IMR-90 (cell line): ENCODE results near the gene ADM. TPM values are rescaled to one million over a fixed set of nuclear protein-coding genes. Genes with fewer than 3 reads are reported as not detected.

ENCODE experiments used
- ATAC-seq: fragments of 200-7000 bp; cut with Tn5 transposase; 2 replicates; pipeline ENCODE4 v1.9.1; 2020; ENCODE audit warnings: low read depth, mild to moderate bottlenecking, moderate library complexity
- BruUV-seq: library from RNA; stranded (reverse); fragments of 400-500 nt; replicated peaks from 2 replicates; lab custom pipeline; 2021; lab: Mats Ljungman, UMichigan
- CTCF ChIA-PET: fragments of 300-600 bp; formaldehyde crosslinking; extraction: SDS; loops from one replicate; lab custom pipeline; 2021; ENCODE audit warnings: antibody characterized with exemption; lab: Yijun Ruan, JAX
- POLR2A ChIA-PET: fragments of 300-600 bp; sonication (Branson Sonifier 250); formaldehyde crosslinking; loops from one replicate; lab custom pipeline; 2022; ENCODE audit warnings: antibody characterized with exemption; ENCODE audit not compliant: unreplicated experiment; lab: Charles Lee
- DNase-seq: peaks from one replicate; pipeline ENCODE4 v3.0.0; 2013
- H2AFZ ChIP-seq: replicated peaks from 2 replicates; pipeline ENCODE3; 2013; ENCODE audit warnings: low read length, mild to moderate bottlenecking; ENCODE audit not compliant: poor library complexity
- H2AK5ac ChIP-seq: 2 replicates; pipeline ENCODE4 v1.6.1; 2013; ENCODE audit warnings: low read depth, low read length, inconsistent platforms
- H2AK9ac ChIP-seq: replicated peaks from 2 replicates; pipeline ENCODE3; 2013; ENCODE audit warnings: mild to moderate bottlenecking, low read depth, low read length, moderate library complexity; ENCODE audit not compliant: poor library complexity
- H2BK120ac ChIP-seq: 2 replicates; pipeline ENCODE4 v1.6.1; 2013; ENCODE audit warnings: low read depth, low read length, inconsistent platforms
- H2BK15ac ChIP-seq: 3 replicates; pipeline ENCODE4 v1.6.1; 2013; ENCODE audit warnings: low read depth, low read length, inconsistent platforms
- H2BK20ac ChIP-seq: 2 replicates; pipeline ENCODE4 v1.6.1; 2013; ENCODE audit warnings: low read depth, mild to moderate bottlenecking, inconsistent platforms, low read length, moderate library complexity
- H2BK5ac ChIP-seq: 2 replicates; pipeline ENCODE4 v1.6.1; 2013; ENCODE audit warnings: mild to moderate bottlenecking, low read depth, low read length, inconsistent platforms; ENCODE audit not compliant: poor library complexity, severe bottlenecking
- H3K14ac ChIP-seq: replicated peaks from 2 replicates; pipeline ENCODE4 v1.6.1; 2013; ENCODE audit warnings: low read depth, low read length, inconsistent platforms
- H3K18ac ChIP-seq: 2 replicates; pipeline ENCODE4 v1.6.1; 2013; ENCODE audit warnings: low read depth, low read length, control low read depth
- H3K23ac ChIP-seq: 2 replicates; pipeline ENCODE4 v1.6.1; 2013; ENCODE audit warnings: low read depth, low read length, inconsistent platforms
- H3K27ac ChIP-seq: 2 replicates; pipeline ENCODE4 v1.5.1; 2013; ENCODE audit warnings: mild to moderate bottlenecking, control low read depth, low read length; ENCODE audit not compliant: insufficient read depth
- H3K27me3 ChIP-seq: 2 replicates; pipeline ENCODE4 v1.6.1; 2013; ENCODE audit warnings: low read length; ENCODE audit not compliant: control insufficient read depth, insufficient read depth
- H3K36me3 ChIP-seq: 2 replicates; pipeline ENCODE4 v1.6.1; 2013; ENCODE audit warnings: low read length, mixed read lengths; ENCODE audit not compliant: control insufficient read depth, insufficient read depth
- H3K4ac ChIP-seq: 2 replicates; pipeline ENCODE4 v1.6.1; 2013; ENCODE audit warnings: low read depth, low read length, inconsistent platforms
- H3K4me1 ChIP-seq: 2 replicates; pipeline ENCODE4 v1.6.1; 2013; ENCODE audit warnings: low read length, mixed read lengths; ENCODE audit not compliant: control insufficient read depth, insufficient read depth
- H3K4me2 ChIP-seq: 2 replicates; pipeline ENCODE4 v1.6.1; 2013; ENCODE audit warnings: low read depth, mild to moderate bottlenecking, control low read depth, low read length, moderate library complexity
- H3K4me3 ChIP-seq: 2 replicates; pipeline ENCODE4 v1.5.1; 2013; ENCODE audit warnings: low read depth, mild to moderate bottlenecking, control low read depth, low read length, moderate library complexity; ENCODE audit not compliant: insufficient read depth
- H3K56ac ChIP-seq: 2 replicates; pipeline ENCODE4 v1.6.1; 2013; ENCODE audit warnings: low read length, inconsistent platforms; ENCODE audit not compliant: insufficient read depth; ENCODE audit errors: extremely low read depth
- H3K79me1 ChIP-seq, 2 experiments: 2 replicates each; pipeline ENCODE4 v1.6.1; 2013; ENCODE audit warnings: low read length in 2 of 2, inconsistent platforms in 1 of 2, low read depth in 1 of 2
- H3K9ac ChIP-seq: 2 replicates; pipeline ENCODE4 v1.6.1; 2013; ENCODE audit warnings: low read depth, low read length, control low read depth
- H3K9me1 ChIP-seq: 2 replicates; pipeline ENCODE4 v1.6.1; 2013; ENCODE audit warnings: low read length, inconsistent platforms; ENCODE audit not compliant: insufficient read depth
- H3K9me3 ChIP-seq: 2 replicates; pipeline ENCODE4 v1.6.1; 2013; ENCODE audit warnings: low read length; ENCODE audit not compliant: control insufficient read depth, insufficient read depth
- H4K20me1 ChIP-seq: 2 replicates; pipeline ENCODE4 v1.6.1; 2013; ENCODE audit warnings: low read length, inconsistent platforms; ENCODE audit not compliant: insufficient read depth
- H4K5ac ChIP-seq: 2 replicates; pipeline ENCODE4 v1.6.1; 2013; ENCODE audit warnings: mild to moderate bottlenecking, low read depth, low read length, control low read depth
- H4K8ac ChIP-seq, 2 experiments: 2 replicates each; pipeline ENCODE4 v1.6.1; 2013; ENCODE audit warnings: low read depth in 2 of 2, low read length in 2 of 2, control low read depth in 1 of 2, inconsistent platforms in 1 of 2
- H4K91ac ChIP-seq: 2 replicates; pipeline ENCODE4 v1.6.1; 2013; ENCODE audit warnings: low read depth, low read length, inconsistent platforms; ENCODE audit not compliant: insufficient read depth
- BHLHE40 ChIP-seq: fragments of 150-350 bp; IDR thresholded peaks from 2 replicates; pipeline ENCODE4 v1.6.1; 2016; ENCODE audit warnings: mild to moderate bottlenecking, low read depth, low read length
- CEBPB ChIP-seq: IDR thresholded peaks from 2 replicates; pipeline ENCODE4 v1.6.1; 2012; ENCODE audit warnings: low read depth, low read length, improper control_type of control experiment
- CHD1 ChIP-seq: IDR thresholded peaks from 2 replicates; pipeline ENCODE4 v1.6.1; 2012; ENCODE audit warnings: low read depth, low read length, improper control_type of control experiment
- CTCF ChIP-seq: conservative IDR thresholded peaks from 2 replicates; pipeline ENCODE4 v1.5.1; 2012; ENCODE audit warnings: mild to moderate bottlenecking, low read depth, low read length, improper control_type of control experiment
- ELK1 ChIP-seq: fragments of 150-350 bp; IDR thresholded peaks from 2 replicates; pipeline ENCODE4 v1.6.1; 2016; ENCODE audit warnings: low read depth, mild to moderate bottlenecking, low read length, moderate library complexity, borderline replicate concordance
- FOS ChIP-seq: fragments of 150-350 bp; IDR thresholded peaks from 2 replicates; pipeline ENCODE4 v1.6.1; 2016; ENCODE audit warnings: low read depth, low read length
- MAFK ChIP-seq: IDR thresholded peaks from 2 replicates; pipeline ENCODE4 v1.6.1; 2012; ENCODE audit warnings: low read depth, low read length, improper control_type of control experiment
- MAZ ChIP-seq: IDR thresholded peaks from 2 replicates; pipeline ENCODE4 v1.6.1; 2012; ENCODE audit warnings: low read depth, mild to moderate bottlenecking, low read length, improper control_type of control experiment, moderate library complexity, borderline replicate concordance
- NFE2L2 ChIP-seq: fragments of 150-350 bp; IDR thresholded peaks from 2 replicates; pipeline ENCODE4 v1.6.1; 2016; ENCODE audit warnings: low read depth, mild to moderate bottlenecking, low read length
- POLR2A ChIP-seq: IDR thresholded peaks from 2 replicates; pipeline ENCODE4 v1.6.1; 2012; ENCODE audit warnings: mild to moderate bottlenecking, low read depth, low read length
- RAD21 ChIP-seq: IDR thresholded peaks from 2 replicates; pipeline ENCODE4 v1.6.1; 2012; ENCODE audit warnings: low read length, improper control_type of control experiment
- RCOR1 ChIP-seq: IDR thresholded peaks from 2 replicates; pipeline ENCODE4 v1.6.1; 2012; ENCODE audit warnings: mild to moderate bottlenecking, low read length, improper control_type of control experiment; ENCODE audit not compliant: insufficient replicate concordance
- RFX5 ChIP-seq: IDR thresholded peaks from 2 replicates; pipeline ENCODE4 v1.8.0; 2012; ENCODE audit warnings: low read depth, mild to moderate bottlenecking, low read length, moderate library complexity
- USF2 ChIP-seq: fragments of 150-350 bp; IDR thresholded peaks from 2 replicates; pipeline ENCODE4 v1.6.1; 2017; ENCODE audit warnings: mild to moderate bottlenecking, antibody characterized with exemption, low read length, low read depth
- WGBS, 2 experiments: methylation state at CpG; one replicate each; pipeline versions ENCODE4 v1.1.5 to v1.1.7; 2013; ENCODE audit warnings: missing lambda C conversion rate in 2 of 2; ENCODE audit not compliant: insufficient read length in 1 of 2; ENCODE audit errors: extremely low coverage in 2 of 2; 5-methylcytosine and 5-hydroxymethylcytosine counted together
- dilution Hi-C: fragments of 300-500 bp; cut with HindIII; formaldehyde crosslinking; loops from one replicate; pipeline ENCODE4 v1.14.3; 2018; ENCODE audit warnings: low sequenced_read_pairs; ENCODE audit not compliant: unreplicated experiment
- in situ Hi-C: fragments of 300-500 bp; cut with MboI; formaldehyde crosslinking; loops from 3 replicates; pipeline ENCODE4 v1.14.3; 2019; ENCODE audit warnings: low sequenced_read_pairs, inconsistent platforms, mixed read lengths
- intact Hi-C: fragments of 100-400 bp; cut with micrococcal nuclease; formaldehyde crosslinking; loops from 2 replicates; pipeline ENCODE4 v1.10.0; 2022
- polyA plus RNA-seq, 3 experiments: library from polyadenylated mRNA; depleted of rRNA; stranded (reverse); fragments of >200 nt; gene quantifications; 2 replicates each; pipeline ENCODE4 v1.2.3, GENCODE V29; 2012; ENCODE audit warnings: low replicate concordance in 1 of 3
- total RNA-seq: library from RNA; depleted of rRNA; stranded (reverse); fragments of >200 nt; gene quantifications from 2 replicates; pipeline ENCODE4 v1.2.3, GENCODE V29; 2012

Gene ADM
- total and polyA plus RNA-seq, 2 of the 4 experiments (the other 2 are of a cell fraction), result 357 to 559 TPM

- ChIA-PET POLR2A (interaction anchor here (1.1 to 1.3 kb wide), 2 partner anchors 8 to 14 kb away, joined by 8 to 9 read pairs; partner anchors contain the start of gene ADM), CTCF (interaction anchor here (1.3 kb wide), 1 partner anchor 13 kb away, joined by 5 read pairs; the partner anchor contains the start of gene ADM)
- in situ Hi-C loops, result loop anchor here (25.0 kb wide), 1 partner anchor 706 kb away; no protein-coding TSS in a partner anchor
- Histone ChIP-seq H3K4me1 (peaks cover 15% of the 10 kb centered on the region), H3K18ac (peak overlapping the region; percentile 10), H3K9ac (no peak overlapping the region), H3K36me3 (no peaks in the 10 kb centered on the region), H2BK5ac (no peak overlapping the region), H3K23ac (no peak overlapping the region), H4K5ac (peak overlapping the region; percentile 83; the same call in 1 of the 2 replicates), H2AFZ (no peak overlapping the region), H2BK20ac (peak overlapping the region; percentile 59; the same call in 1 of the 2 replicates), H3K27ac (no peak overlapping the region), H2AK9ac (no peak overlapping the region), H3K56ac (no peak overlapping the region), H2BK15ac (peak overlapping the region; percentile 82; the same call in 1 of the 3 replicates), H4K91ac (peak overlapping the region; percentile 46; the same call in 1 of the 2 replicates), H4K20me1 (no peaks in the 10 kb centered on the region), H3K27me3 (no peaks in the 10 kb centered on the region), H3K9me3 (no peaks in the 10 kb centered on the region), H2BK120ac (peak overlapping the region; percentile 24; the same call in 1 of the 2 replicates), H4K8ac (peak overlapping the region; percentile 19 to 53; a peak in 1 of 4 replicates), H3K4ac (peak overlapping the region; percentile 24; the same call in 1 of the 2 replicates), H3K14ac (0 out of 2 replicates have a peak overlapping the region, but pooled peaks have one; percentile 8), H3K79me1 (peaks cover 0 to 3% of the 10 kb centered on the region in 2 experiments; a peak in 1 of 4 replicates), H3K4me3 (no peak overlapping the region), H2AK5ac (peak overlapping the region; percentile 67), H3K4me2 (no peak overlapping the region), H3K9me1 (peaks cover 6% of the 10 kb centered on the region; the same call in 1 of the 2 replicates)
- DNase-seq (no peak), ATAC-seq (no peak; the same call in 1 of the 2 replicates)
- no TSS peak for BruUV-seq
- dilution Hi-C loops, result no loop called here
- intact Hi-C loops, result no loop called here
- 100% methylated on average over 1 of the region's 5 CpGs; no CpG with 5 or more reads in 1 of the 2 experiments for WGBS, 2 experiments
- TF ChIP-seq FOS (no peak), POLR2A (no peak), RFX5 (no peak), RAD21 (no peak), USF2 (no peak), CEBPB (no peak), CTCF (no peak), MAFK (no peak), MAZ (no peak), NFE2L2 (no peak), RCOR1 (no peak), CHD1 (no peak), BHLHE40 (no peak), ELK1 (no peak)
Observed at GRCh38 chr11:10317776-10318526, 13.1 kb downstream of the ADM start.
